DOHH2 (cell line): ENCODE measurements around the gene LGR6.

Source experiments
- H3F3A ChIP-seq: fragments of 200-600 bp; sonication (generic), shearing (Covaris generic); 2 replicates; pipeline ENCODE4 v1.6.0; 2016; ENCODE audit warnings: antibody characterized with exemption, mild to moderate bottlenecking; ENCODE audit not compliant: control insufficient read depth, insufficient read depth
- H3K27ac ChIP-seq: fragments of 200-600 bp; sonication (generic); 2 replicates; pipeline ENCODE4 v1.5.1; 2014; ENCODE audit warnings: low read depth, mild to moderate bottlenecking, low read length, moderate library complexity
- H3K27me3 ChIP-seq: fragments of 200-600 bp; sonication (generic); 2 replicates; pipeline ENCODE4 v1.6.1; 2014; ENCODE audit warnings: mild to moderate bottlenecking, low read length, mixed read lengths; ENCODE audit not compliant: control insufficient read depth
- H3K36me3 ChIP-seq: fragments of 200-600 bp; sonication (generic); 2 replicates; pipeline ENCODE4 v1.6.1; 2014; ENCODE audit warnings: mild to moderate bottlenecking, low read length, moderate library complexity, mixed read lengths; ENCODE audit not compliant: control insufficient read depth
- H3K4me1 ChIP-seq: fragments of 200-600 bp; sonication (generic); 2 replicates; pipeline ENCODE4 v1.6.1; 2014; ENCODE audit warnings: mild to moderate bottlenecking, low read length, mixed read lengths; ENCODE audit not compliant: control insufficient read depth
- H3K4me2 ChIP-seq: fragments of 200-600 bp; sonication (generic); 2 replicates; pipeline ENCODE4 v1.6.0; 2014; ENCODE audit warnings: mild to moderate bottlenecking, low read length, moderate library complexity
- H3K4me3 ChIP-seq: fragments of 200-600 bp; sonication (generic); 2 replicates; pipeline ENCODE4 v1.5.1; 2014; ENCODE audit warnings: mild to moderate bottlenecking, low read length, mixed read lengths
- H3K79me2 ChIP-seq: fragments of 200-600 bp; sonication (generic); 2 replicates; pipeline ENCODE4 v1.6.1; 2014; ENCODE audit warnings: mild to moderate bottlenecking, low read length, mixed read lengths; ENCODE audit not compliant: control insufficient read depth
- H3K9me2 ChIP-seq: fragments of 200-600 bp; sonication (generic); replicated peaks from 2 replicates; pipeline ENCODE4 v1.6.1; 2014; ENCODE audit warnings: mild to moderate bottlenecking, low read length, mixed read lengths; ENCODE audit not compliant: control insufficient read depth
- H3K9me3 ChIP-seq: fragments of 200-600 bp; sonication (generic); 2 replicates; pipeline ENCODE4 v1.6.1; 2014; ENCODE audit warnings: antibody characterized with exemption, low read length, mixed read lengths; ENCODE audit not compliant: control insufficient read depth, insufficient read depth
- H4K20me1 ChIP-seq: fragments of 200-600 bp; sonication (generic); 2 replicates; pipeline ENCODE4 v1.6.0; 2014; ENCODE audit warnings: low read depth, mild to moderate bottlenecking, antibody characterized with exemption, low read length, moderate library complexity; ENCODE audit not compliant: control insufficient read depth, insufficient read depth
- CTCF ChIP-seq: fragments of 200-600 bp; sonication (generic); IDR thresholded peaks from one replicate; pipeline ENCODE4 v1.5.1; 2014; ENCODE audit warnings: antibody characterized with exemption, mild to moderate bottlenecking, low read depth, low read length; ENCODE audit not compliant: poor library complexity, severe bottlenecking
- EZH2phosphoT487 ChIP-seq: fragments of 200-600 bp; sonication (generic); IDR thresholded peaks from 2 replicates; pipeline ENCODE4 v1.6.1; 2017; ENCODE audit warnings: borderline replicate concordance, mild to moderate bottlenecking, antibody characterized with exemption, low read length, moderate library complexity, mixed read lengths

LGR6 gene

GRCh38 chr1:202234331-202235002 lies 40.9 kb downstream of the LGR6 start:
- no peaks in the 10 kb centered on the region for H3K36me3 ChIP-seq
- peaks cover 21% of the 10 kb centered on the region; the same call in 1 of the 2 replicates for H3K27me3 ChIP-seq
- no peak overlapping the region for H3K4me2 ChIP-seq
- no peaks in the 10 kb centered on the region for H3K9me3 ChIP-seq
- no peaks in the 10 kb centered on the region for H3K79me2 ChIP-seq
- no peak overlapping the region for H3K4me3 ChIP-seq
- no peaks in the 10 kb centered on the region for H3K9me2 ChIP-seq
- no peaks in the 10 kb centered on the region for H3F3A ChIP-seq
- TF ChIP-seq CTCF (no peak), EZH2phosphoT487 (no peak)
- no peak overlapping the region for H3K27ac ChIP-seq
- H3K4me1 ChIP-seq, result no peaks in the 10 kb centered on the region
- H4K20me1 ChIP-seq, result no peaks in the 10 kb centered on the region

- H3K79me2 ChIP-seq, result no peaks in the 10 kb centered on the region
- H3K4me2 ChIP-seq, result no peak overlapping the region
- no peaks in the 10 kb centered on the region for H3K4me1 ChIP-seq
- H3F3A ChIP-seq, result no peaks in the 10 kb centered on the region
- no peaks in the 10 kb centered on the region for H3K9me2 ChIP-seq
- H3K4me3 ChIP-seq, result no peak overlapping the region
- H3K27ac ChIP-seq, result no peak overlapping the region
- H3K9me3 ChIP-seq, result no peaks in the 10 kb centered on the region
- no peak for TF ChIP-seq CTCF
- no peaks in the 10 kb centered on the region for H3K36me3 ChIP-seq
- no peaks in the 10 kb centered on the region for H4K20me1 ChIP-seq
- peaks cover 21% of the 10 kb centered on the region; the same call in 1 of the 2 replicates for H3K27me3 ChIP-seq
These were observed 41.5 kb downstream of the LGR6 start for GRCh38 chr1:202235003-202235660.

- H3K4me1 ChIP-seq, result no peaks in the 10 kb centered on the region
- no peaks in the 10 kb centered on the region for H3K79me2 ChIP-seq
- H3K9me3 ChIP-seq, result no peaks in the 10 kb centered on the region
- H3K27me3 ChIP-seq, result peaks cover 23% of the 10 kb centered on the region; the same call in 1 of the 2 replicates
- no peaks in the 10 kb centered on the region for H3K9me2 ChIP-seq
- TF ChIP-seq EZH2phosphoT487 (no peak), CTCF (peak; percentile 87)
- H4K20me1 ChIP-seq, result no peaks in the 10 kb centered on the region
- H3F3A ChIP-seq, result no peaks in the 10 kb centered on the region
- H3K4me3 ChIP-seq, result no peak overlapping the region
- no peak overlapping the region for H3K27ac ChIP-seq
- no peaks in the 10 kb centered on the region for H3K36me3 ChIP-seq
- H3K4me2 ChIP-seq, result no peak overlapping the region
These were observed 42.5 kb downstream of the LGR6 start for GRCh38 chr1:202235856-202236837.
